Central memory CD8-positive, alpha-beta T cell (primary cell): ENCODE data around the gene RAB40A.
A peak's percentile ranks its signal among the peaks of the same experiment; 100 is the strongest.
"Not testable (repeated sequence)": the region's sequence is repeated elsewhere in the genome, so short reads cannot be mapped to it uniquely, and the experiment has no call there.

ENCODE experiments used
- ATAC-seq: fragments of 150-1000 bp; cut with Tn5 transposase; replicated peaks from 2 replicates; pipeline ENCODE4 v1.10.0; 2022; ENCODE audit warnings: mild to moderate bottlenecking, moderate FRiP score, moderate number of reproducible peaks; ENCODE audit not compliant: poor library complexity, severe bottlenecking; ENCODE audit errors: extremely low read depth
- DNase-seq, 2 donors: peaks; one replicate each; pipeline ENCODE4 v3.0.0; 2021; ENCODE audit warnings: low spot score in 2 of 2
- H3K27ac Mint-ChIP-seq: one replicate; pipeline ENCODE4 v1.8.0; 2022; ENCODE audit warnings: low read depth, mild to moderate bottlenecking, moderate library complexity, mixed read lengths
- H3K27me3 Mint-ChIP-seq: one replicate; pipeline ENCODE4 v1.8.0; 2022; ENCODE audit warnings: mixed read lengths
- H3K36me3 Mint-ChIP-seq: one replicate; pipeline ENCODE4 v1.8.0; 2022; ENCODE audit warnings: mild to moderate bottlenecking, moderate library complexity, mixed read lengths; ENCODE audit not compliant: insufficient read depth
- H3K4me1 Mint-ChIP-seq: one replicate; pipeline ENCODE4 v1.8.0; 2022; ENCODE audit warnings: mixed read lengths
- H3K4me3 Mint-ChIP-seq: one replicate; pipeline ENCODE4 v1.8.0; 2022; ENCODE audit warnings: mild to moderate bottlenecking, moderate library complexity, mixed read lengths
- H3K9me3 Mint-ChIP-seq: one replicate; pipeline ENCODE4 v1.8.0; 2022; ENCODE audit warnings: mixed read lengths

The RAB40A gene

GRCh38 chrX:103517246-103517645 is 2.0 kb downstream of the RAB40A start:
- H3K4me1 Mint-ChIP-seq = no peaks in the 10 kb centered on the region
- no peak for DNase-seq
- ATAC-seq = no peak
- no peak overlapping the region for H3K27ac Mint-ChIP-seq
- no peaks in the 10 kb centered on the region for H3K27me3 Mint-ChIP-seq
- no peak overlapping the region for H3K4me3 Mint-ChIP-seq
- H3K9me3 Mint-ChIP-seq = no peaks in the 10 kb centered on the region
- peaks cover 2% of the 10 kb centered on the region for H3K36me3 Mint-ChIP-seq

GRCh38 chrX:103513476-103514108 is 5.7 kb downstream of the RAB40A start:
- ATAC-seq (no peak), DNase-seq (no peak)
- H3K9me3 Mint-ChIP-seq = no peaks in the 10 kb centered on the region
- no peak overlapping the region for H3K4me3 Mint-ChIP-seq
- H3K27ac Mint-ChIP-seq = no peak overlapping the region
- H3K4me1 Mint-ChIP-seq = no peaks in the 10 kb centered on the region
- H3K27me3 Mint-ChIP-seq = no peaks in the 10 kb centered on the region
- H3K36me3 Mint-ChIP-seq = peaks cover 2% of the 10 kb centered on the region

GRCh38 chrX:103513067-103513466 is 6.2 kb downstream of the RAB40A start:
- no peak for ATAC-seq
- no peak for DNase-seq
- Mint-ChIP-seq H3K4me1 (no peaks in the 10 kb centered on the region), H3K9me3 (no peaks in the 10 kb centered on the region), H3K27me3 (no peaks in the 10 kb centered on the region), H3K36me3 (peaks cover 2% of the 10 kb centered on the region), H3K27ac (no peak overlapping the region), H3K4me3 (no peak overlapping the region)

GRCh38 chrX:103510031-103510430 is 9.3 kb downstream of the RAB40A start:
- Mint-ChIP-seq H3K27me3 (no peaks in the 10 kb centered on the region), H3K4me3 (no peak overlapping the region), H3K36me3 (no peaks in the 10 kb centered on the region), H3K4me1 (no peaks in the 10 kb centered on the region), H3K9me3 (no peaks in the 10 kb centered on the region), H3K27ac (no peak overlapping the region)
- ATAC-seq (no peak), DNase-seq (no peak)

GRCh38 chrX:103503853-103504207 is 15.5 kb downstream of the RAB40A start:
- Mint-ChIP-seq H3K36me3 (no peaks in the 10 kb centered on the region), H3K27ac (no peak overlapping the region), H3K9me3 (no peaks in the 10 kb centered on the region), H3K4me1 (no peaks in the 10 kb centered on the region), H3K4me3 (no peak overlapping the region), H3K27me3 (no peaks in the 10 kb centered on the region)
- DNase-seq (no peak), ATAC-seq (no peak)

GRCh38 chrX:103503163-103503852 is 16.0 kb downstream of the RAB40A start:
- ATAC-seq (no peak), DNase-seq (no peak)
- Mint-ChIP-seq H3K27me3 (no peaks in the 10 kb centered on the region), H3K4me1 (no peaks in the 10 kb centered on the region), H3K27ac (no peak overlapping the region), H3K36me3 (no peaks in the 10 kb centered on the region), H3K4me3 (no peak overlapping the region), H3K9me3 (no peaks in the 10 kb centered on the region)

GRCh38 chrX:103498786-103499185 is 20.5 kb downstream of the RAB40A start:
- no peak for ATAC-seq
- DNase-seq = no peak

GRCh38 chrX:103495786-103496185 is 23.5 kb downstream of the RAB40A start:
- H3K9me3 Mint-ChIP-seq = no peaks in the 10 kb centered on the region
- H3K27me3 Mint-ChIP-seq = peaks cover 31% of the 10 kb centered on the region
- ATAC-seq (no peak), DNase-seq (no peak)
- no peak overlapping the region for H3K4me3 Mint-ChIP-seq
- no peaks in the 10 kb centered on the region for H3K36me3 Mint-ChIP-seq
- H3K4me1 Mint-ChIP-seq = no peaks in the 10 kb centered on the region
- no peak overlapping the region for H3K27ac Mint-ChIP-seq

More at GRCh38 chrX:103498786-103499185, 20.5 kb downstream of the RAB40A start:
- no peaks in the 10 kb centered on the region for H3K36me3 Mint-ChIP-seq
- H3K4me1 Mint-ChIP-seq = no peaks in the 10 kb centered on the region
- no peak overlapping the region for H3K27ac Mint-ChIP-seq
- peaks cover 29% of the 10 kb centered on the region for H3K27me3 Mint-ChIP-seq
- no peaks in the 10 kb centered on the region for H3K9me3 Mint-ChIP-seq
- H3K4me3 Mint-ChIP-seq = no peak overlapping the region

- H3K9me3 Mint-ChIP-seq, ATAC-seq, H3K27ac Mint-ChIP-seq, H3K4me3 Mint-ChIP-seq, DNase-seq, H3K36me3 Mint-ChIP-seq, H3K4me1 Mint-ChIP-seq: not testable (repeated sequence)
- H3K27me3 Mint-ChIP-seq = peaks cover 31% of the 10 kb centered on the region
Measured at GRCh38 chrX:103493578-103493977, 25.7 kb downstream of the RAB40A start.

- H3K27ac Mint-ChIP-seq, ATAC-seq, H3K4me1 Mint-ChIP-seq, H3K9me3 Mint-ChIP-seq, H3K36me3 Mint-ChIP-seq, H3K4me3 Mint-ChIP-seq: not testable (repeated sequence)
- DNase-seq = peak in 1 of 2 donors; percentile 15
- H3K27me3 Mint-ChIP-seq = peaks cover 12% of the 10 kb centered on the region
Measured at GRCh38 chrX:103489733-103490132, 29.6 kb downstream of the RAB40A start.

GRCh38 chrX:103488794-103489193 is 30.5 kb downstream of the RAB40A start:
- Mint-ChIP-seq H3K4me3 (no peak overlapping the region), H3K4me1 (no peaks in the 10 kb centered on the region), H3K9me3 (no peaks in the 10 kb centered on the region), H3K27me3 (peaks cover 2% of the 10 kb centered on the region), H3K27ac (no peak overlapping the region), H3K36me3 (peaks cover 3% of the 10 kb centered on the region)
- ATAC-seq (no peak), DNase-seq (no peak)

GRCh38 chrX:103488332-103488731 is 31.0 kb downstream of the RAB40A start:
- Mint-ChIP-seq H3K4me3 (no peak overlapping the region), H3K4me1 (no peaks in the 10 kb centered on the region), H3K27ac (no peak overlapping the region), H3K36me3 (peaks cover 3% of the 10 kb centered on the region), H3K27me3 (no peaks in the 10 kb centered on the region), H3K9me3 (no peaks in the 10 kb centered on the region)
- DNase-seq (no peak), ATAC-seq (no peak)

- no peak overlapping the region for H3K4me3 Mint-ChIP-seq
- DNase-seq (no peak), ATAC-seq (no peak)
- no peaks in the 10 kb centered on the region for H3K4me1 Mint-ChIP-seq
- H3K9me3 Mint-ChIP-seq = no peaks in the 10 kb centered on the region
- no peak overlapping the region for H3K27ac Mint-ChIP-seq
- peaks cover 3% of the 10 kb centered on the region for H3K36me3 Mint-ChIP-seq
- no peaks in the 10 kb centered on the region for H3K27me3 Mint-ChIP-seq
Measured at GRCh38 chrX:103483720-103484119, 35.6 kb downstream of the RAB40A start.
